Caco-2 (cell line): Measurements from ENCODE around the gene GATA6. TPM values are rescaled to one million over a fixed set of nuclear protein-coding genes. Genes with fewer than 3 reads are reported as not detected.

ENCODE experiments used
- BruUV-seq: library from RNA; stranded (reverse); fragments of 400-500 nt; replicated peaks from 2 replicates; lab custom pipeline; 2021; lab: Mats Ljungman, UMichigan
- CTCF ChIA-PET: fragments of 300-600 bp; sonication (Branson Sonifier 250); formaldehyde crosslinking; loops from one replicate; lab custom pipeline; 2022; ENCODE audit warnings: antibody characterized with exemption; lab: Charles Lee
- POLR2A ChIA-PET: fragments of 300-600 bp; sonication (Branson Sonifier 250); formaldehyde crosslinking; loops from one replicate; lab custom pipeline; 2022; ENCODE audit warnings: antibody characterized with exemption; lab: Charles Lee
- DNase-seq, 2 experiments: peaks; one replicate each; pipeline versions ENCODE4 v3.0.0 to v3.0.0-alpha.2; 2020 to 2022
- H3K27me3 ChIP-seq: replicated peaks from 2 replicates; pipeline ENCODE4 v1.6.0; 2011; ENCODE audit warnings: low read length; ENCODE audit not compliant: control insufficient read depth, insufficient read depth
- H3K36me3 ChIP-seq: 2 replicates; pipeline ENCODE4 v1.5.1; 2011; ENCODE audit warnings: low read length; ENCODE audit not compliant: control insufficient read depth, insufficient read depth
- H3K4me1 ChIP-seq: fragments of 250-450 bp; sonication (Bioruptor Pico); 2 replicates; pipeline ENCODE4 v1.5.1; 2020; ENCODE audit warnings: mild to moderate bottlenecking
- H3K4me3 ChIP-seq: 2 replicates; pipeline ENCODE4 v1.5.1; 2011; ENCODE audit warnings: low read depth, mild to moderate bottlenecking, control low read depth, low read length
- H3K9me3 ChIP-seq: fragments of 250-450 bp; sonication (Bioruptor Pico); 2 replicates; pipeline ENCODE4 v1.5.1; 2020; ENCODE audit warnings: mild to moderate bottlenecking, moderate library complexity
- H3K27ac Mint-ChIP-seq: one replicate; pipeline ENCODE4 v1.8.0; 2022; ENCODE audit warnings: mixed read lengths; ENCODE audit not compliant: unreplicated experiment
- H3K27me3 Mint-ChIP-seq: one replicate; pipeline ENCODE4 v1.8.0; 2022; ENCODE audit warnings: mixed read lengths; ENCODE audit not compliant: insufficient read depth, unreplicated experiment
- H3K36me3 Mint-ChIP-seq: one replicate; pipeline ENCODE4 v1.8.0; 2022; ENCODE audit warnings: mild to moderate bottlenecking, mixed read lengths; ENCODE audit not compliant: insufficient read depth, unreplicated experiment
- H3K4me1 Mint-ChIP-seq: one replicate; pipeline ENCODE4 v1.8.0; 2022; ENCODE audit warnings: low read depth, mixed read lengths; ENCODE audit not compliant: unreplicated experiment
- H3K4me3 Mint-ChIP-seq: one replicate; pipeline ENCODE4 v1.8.0; 2022; ENCODE audit warnings: mild to moderate bottlenecking, moderate library complexity, mixed read lengths; ENCODE audit not compliant: unreplicated experiment
- H3K9me3 Mint-ChIP-seq: one replicate; pipeline ENCODE4 v1.8.0; 2022; ENCODE audit warnings: mixed read lengths; ENCODE audit not compliant: unreplicated experiment
- CTCF ChIP-seq, 2 experiments: fragments of 200-600 bp in 1 of 2; IDR thresholded peaks; 1 replicate in 1 of 2; 2 replicates in 1 of 2; pipeline versions ENCODE4 v1.5.1 to v1.8.0; 2011 to 2022; ENCODE audit warnings: antibody characterized with exemption in 1 of 2, control low read depth in 1 of 2, inconsistent platforms in 1 of 2, low read depth in 1 of 2, low read length in 1 of 2, mild to moderate bottlenecking in 1 of 2, moderate library complexity in 1 of 2; ENCODE audit not compliant: insufficient read depth in 1 of 2, severe bottlenecking in 1 of 2, unreplicated experiment in 1 of 2
- intact Hi-C: fragments of 100-400 bp; cut with micrococcal nuclease; formaldehyde crosslinking; loops from one replicate; pipeline ENCODE4 v1.10.0; 2022; ENCODE audit not compliant: unreplicated experiment
- total RNA-seq: library from RNA; stranded (reverse); gene quantifications from 2 replicates; pipeline ENCODE4 v1.2.3, GENCODE V29; 2022

GATA6 gene
- total RNA-seq, 1 experiment from 2014 or later: 124 TPM

GRCh38 chr18:22167091-22167470 lies 2.3 kb upstream of the GATA6 start:
- ChIA-PET CTCF (interaction anchor here (1.3 to 1.5 kb wide), 2 partner anchors 58 to 252 kb away, joined by 3 to 4 read pairs; no protein-coding TSS in a partner anchor), POLR2A (interaction anchor here (0.6 kb wide), 1 partner anchor 52 kb away, joined by 4 read pairs; no protein-coding TSS in a partner anchor)
- Histone ChIP-seq H3K27me3 (no peaks in the 10 kb centered on the region), H3K4me1 (no peaks in the 10 kb centered on the region; the same call in 1 of the 2 replicates), H3K36me3 (peaks cover 3% of the 10 kb centered on the region), H3K9me3 (no peaks in the 10 kb centered on the region), H3K4me3 (peak overlapping the region; percentile 69)
- Mint-ChIP-seq H3K4me3 (peak overlapping the region; percentile 74), H3K27me3 (no peaks in the 10 kb centered on the region), H3K27ac (peak overlapping the region; percentile 91), H3K4me1 (peaks cover 12% of the 10 kb centered on the region), H3K9me3 (no peaks in the 10 kb centered on the region), H3K36me3 (peaks cover 36% of the 10 kb centered on the region)
- peak in 1 of 2 experiments; percentile 38 for DNase-seq
- no TSS peak for BruUV-seq
- intact Hi-C loops: loop anchor here (5.0 kb wide), 1 partner anchor 190 kb away; no protein-coding TSS in a partner anchor
- TF ChIP-seq CTCF (IDR thresholded peaks at IDR 0.05; ENCODE audit: insufficient read depth in 1 of 2, low read depth in 1 of 2, low read length in 1 of 2, severe bottlenecking in 1 of 2, unreplicated experiment in 1 of 2): no peak

- Mint-ChIP-seq H3K27ac (peak overlapping the region; percentile 91), H3K4me1 (peaks cover 12% of the 10 kb centered on the region), H3K27me3 (no peaks in the 10 kb centered on the region), H3K36me3 (peaks cover 42% of the 10 kb centered on the region), H3K4me3 (peak overlapping the region; percentile 74), H3K9me3 (no peaks in the 10 kb centered on the region)
- POLR2A ChIA-PET: interaction anchor here (0.6 to 1.0 kb wide), 2 partner anchors 52 to 81 kb away, joined by 3 to 4 read pairs; no protein-coding TSS in a partner anchor
- CTCF ChIA-PET: interaction anchor here (1.0 to 1.5 kb wide), 3 partner anchors 59 to 252 kb away, joined by 3 to 4 read pairs (median 3); no protein-coding TSS in a partner anchor
- TSS peak; percentile 60 for BruUV-seq
- H3K27me3 ChIP-seq: no peaks in the 10 kb centered on the region
- intact Hi-C loops: loop anchor here (1.0 to 5.0 kb wide), 4 partner anchors 83 to 190 kb away; no protein-coding TSS in a partner anchor
- peaks cover 8% of the 10 kb centered on the region for H3K36me3 ChIP-seq
- H3K4me3 ChIP-seq: peak overlapping the region; percentile 69
- H3K9me3 ChIP-seq: no peaks in the 10 kb centered on the region
- H3K4me1 ChIP-seq: no peaks in the 10 kb centered on the region; the same call in 1 of the 2 replicates
- TF ChIP-seq CTCF (IDR thresholded peaks at IDR 0.05; ENCODE audit: insufficient read depth in 1 of 2, low read depth in 1 of 2, low read length in 1 of 2, severe bottlenecking in 1 of 2, unreplicated experiment in 1 of 2): no peak
- DNase-seq: peak in 1 of 2 experiments; percentile 49
Measured at GRCh38 chr18:22167471-22168241, 1.7 kb upstream of the GATA6 start.

- peak in 1 of 2 experiments; percentile 42 for TF ChIP-seq CTCF (IDR thresholded peaks at IDR 0.05; ENCODE audit: insufficient read depth in 1 of 2, low read depth in 1 of 2, low read length in 1 of 2, severe bottlenecking in 1 of 2, unreplicated experiment in 1 of 2)
- H3K27me3 Mint-ChIP-seq: no peaks in the 10 kb centered on the region
- H3K27ac Mint-ChIP-seq: peak overlapping the region; percentile 91
Measured at GRCh38 chr18:22168360-22168921, 948 bp upstream of the GATA6 start.

More at GRCh38 chr18:22168360-22168921, 948 bp upstream of the GATA6 start:
- BruUV-seq: no TSS peak
- Histone ChIP-seq H3K4me1 (no peaks in the 10 kb centered on the region; the same call in 1 of the 2 replicates), H3K36me3 (peaks cover 13% of the 10 kb centered on the region), H3K9me3 (no peaks in the 10 kb centered on the region), H3K4me3 (peak overlapping the region; percentile 69), H3K27me3 (no peaks in the 10 kb centered on the region)
- ChIA-PET CTCF (interaction anchor here (1.0 kb wide), 1 partner anchor 124 kb away, joined by 3 read pairs; no protein-coding TSS in a partner anchor), POLR2A (interaction anchor here (1.0 kb wide), 1 partner anchor 81 kb away, joined by 3 read pairs; no protein-coding TSS in a partner anchor)
- DNase-seq: peak; percentile 76 to 82
- peaks cover 49% of the 10 kb centered on the region for H3K36me3 Mint-ChIP-seq
- H3K4me3 Mint-ChIP-seq: peak overlapping the region; percentile 74
- intact Hi-C loops: loop anchor here (1.0 to 5.0 kb wide), 4 partner anchors 84 to 191 kb away; no protein-coding TSS in a partner anchor
- peaks cover 10% of the 10 kb centered on the region for H3K4me1 Mint-ChIP-seq
- no peaks in the 10 kb centered on the region for H3K9me3 Mint-ChIP-seq
